ENCODE measurements around the gene CHMP2B.

Gene CHMP2B

DNA sequence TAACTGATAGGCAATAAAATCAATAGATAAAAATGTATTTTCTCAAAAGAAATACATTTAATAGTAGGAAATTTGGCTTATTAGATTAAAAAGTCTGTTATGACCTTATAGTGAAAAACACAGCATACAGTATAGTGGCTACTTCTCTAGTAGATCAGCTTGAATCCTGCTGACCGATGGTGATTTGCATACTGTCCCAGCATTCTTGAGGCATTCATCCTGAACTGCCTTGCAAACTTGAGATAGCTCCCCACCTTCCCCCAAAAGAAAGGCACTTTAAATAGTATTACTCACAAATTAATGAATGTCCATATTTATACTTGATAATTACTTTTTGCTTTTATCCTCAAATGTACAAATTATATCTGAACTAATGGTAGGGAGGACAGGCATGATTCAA, 6.7 kb downstream of the CHMP2B start:
- Histone ChIP-seq H3K79me1 (ENCODE audit: low read depth, low read length) (peaks cover 2% of the 10 kb centered on the region), H3K4ac (ENCODE audit: low read length) (no peak overlapping the region), H3K4me1 (ENCODE audit: control insufficient read depth in 2 of 2, insufficient read depth in 1 of 2, low read depth in 1 of 2, low read length in 2 of 2) (no peaks in the 10 kb centered on the region), H2BK5ac (ENCODE audit: low read length) (no peak overlapping the region), H3K9me3 (replicated peaks in 1 of 2; ENCODE audit: control insufficient read depth in 2 of 2, insufficient read depth in 1 of 2, low read depth in 1 of 2, low read length in 2 of 2) (peaks cover 0 to 2% of the 10 kb centered on the region in 2 donors), H2BK12ac (ENCODE audit: low read length) (no peak overlapping the region), H4K8ac (ENCODE audit: low read depth, low read length) (no peak overlapping the region), H4K91ac (ENCODE audit: low read depth, low read length, poor library complexity) (no peak overlapping the region), H2BK15ac (ENCODE audit: low read length) (no peak overlapping the region), H2AK5ac (ENCODE audit: low read depth, low read length) (no peak overlapping the region), H3K23ac (ENCODE audit: low read depth, low read length, poor library complexity) (no peak overlapping the region), H3K4me2 (ENCODE audit: insufficient read depth, low read length, poor library complexity, severe bottlenecking) (no peak overlapping the region), H3K14ac (ENCODE audit: low read length) (no peak overlapping the region), H3K4me3 (ENCODE audit: low read length in 2 of 2) (no peak overlapping the region), H3K36me3 (replicated peaks in 1 of 2; ENCODE audit: control insufficient read depth in 2 of 2, insufficient read depth in 2 of 2, low read length in 2 of 2) (peaks cover 0 to 5% of the 10 kb centered on the region in 2 donors), H2BK120ac (ENCODE audit: low read depth, low read length) (no peak overlapping the region), H2AFZ (ENCODE audit: low read length) (no peak overlapping the region), H3K9ac (ENCODE audit: low read depth, low read length, poor library complexity) (no peak overlapping the region), H3K18ac (ENCODE audit: low read length) (no peak overlapping the region), H3K27ac (replicated peaks; ENCODE audit: low read length) (no peak overlapping the region), H3K27me3 (ENCODE audit: control insufficient read depth in 3 of 3, insufficient read depth in 3 of 3, low read depth in 1 of 3, low read length in 3 of 3) (no peaks in the 10 kb centered on the region)
- no CpG with 5 or more reads among the region's 1 CpG for WGBS, 2 donors (ENCODE audit: extremely low coverage in 2 of 2, insufficient read length in 2 of 2, insufficient replicate concordance in 1 of 2)
- DNase-seq (ENCODE audit: low spot score): no peak

GRCh38 chr3:87236093-87236492, 9.0 kb downstream of the CHMP2B start:
- no peak overlapping the region for H3K18ac ChIP-seq (ENCODE audit: low read length)
- no peak overlapping the region for H2AFZ ChIP-seq (ENCODE audit: low read length)
- H3K4me1 ChIP-seq (ENCODE audit: control insufficient read depth in 2 of 2, insufficient read depth in 1 of 2, low read depth in 1 of 2, low read length in 2 of 2): no peaks in the 10 kb centered on the region
- H3K79me1 ChIP-seq (ENCODE audit: low read depth, low read length): peaks cover 2% of the 10 kb centered on the region
- no peak overlapping the region for H2AK5ac ChIP-seq (ENCODE audit: low read depth, low read length)
- H3K14ac ChIP-seq (ENCODE audit: low read length): no peak overlapping the region
- H4K8ac ChIP-seq (ENCODE audit: low read depth, low read length): no peak overlapping the region
- no peak overlapping the region for H2BK15ac ChIP-seq (ENCODE audit: low read length)
- no peaks in the 10 kb centered on the region for H3K27me3 ChIP-seq (ENCODE audit: control insufficient read depth in 3 of 3, insufficient read depth in 3 of 3, low read depth in 1 of 3, low read length in 3 of 3)
- H3K23ac ChIP-seq (ENCODE audit: low read depth, low read length, poor library complexity): no peak overlapping the region
- no peak overlapping the region for H3K9ac ChIP-seq (ENCODE audit: low read depth, low read length, poor library complexity)
- H3K4me2 ChIP-seq (ENCODE audit: insufficient read depth, low read length, poor library complexity, severe bottlenecking): no peak overlapping the region
- WGBS, 2 donors (ENCODE audit: extremely low coverage in 2 of 2, insufficient read length in 2 of 2, insufficient replicate concordance in 1 of 2): no CpG with 5 or more reads among the region's 1 CpG
- no peak overlapping the region for H2BK120ac ChIP-seq (ENCODE audit: low read depth, low read length)
- no peak for DNase-seq (ENCODE audit: low spot score)
- no peak overlapping the region for H3K4me3 ChIP-seq (ENCODE audit: low read length in 2 of 2)
- H2BK12ac ChIP-seq (ENCODE audit: low read length): no peak overlapping the region
- H3K4ac ChIP-seq (ENCODE audit: low read length): no peak overlapping the region
- H3K36me3 ChIP-seq (replicated peaks in 1 of 2; ENCODE audit: control insufficient read depth in 2 of 2, insufficient read depth in 2 of 2, low read length in 2 of 2): peaks cover 0 to 5% of the 10 kb centered on the region in 2 donors
- no peak overlapping the region for H3K27ac ChIP-seq (replicated peaks; ENCODE audit: low read length)
- no peak overlapping the region for H4K91ac ChIP-seq (ENCODE audit: low read depth, low read length, poor library complexity)
- H2BK5ac ChIP-seq (ENCODE audit: low read length): no peak overlapping the region
- H3K9me3 ChIP-seq (replicated peaks in 1 of 2; ENCODE audit: control insufficient read depth in 2 of 2, insufficient read depth in 1 of 2, low read depth in 1 of 2, low read length in 2 of 2): peaks cover 0 to 2% of the 10 kb centered on the region in 2 donors

DNA sequence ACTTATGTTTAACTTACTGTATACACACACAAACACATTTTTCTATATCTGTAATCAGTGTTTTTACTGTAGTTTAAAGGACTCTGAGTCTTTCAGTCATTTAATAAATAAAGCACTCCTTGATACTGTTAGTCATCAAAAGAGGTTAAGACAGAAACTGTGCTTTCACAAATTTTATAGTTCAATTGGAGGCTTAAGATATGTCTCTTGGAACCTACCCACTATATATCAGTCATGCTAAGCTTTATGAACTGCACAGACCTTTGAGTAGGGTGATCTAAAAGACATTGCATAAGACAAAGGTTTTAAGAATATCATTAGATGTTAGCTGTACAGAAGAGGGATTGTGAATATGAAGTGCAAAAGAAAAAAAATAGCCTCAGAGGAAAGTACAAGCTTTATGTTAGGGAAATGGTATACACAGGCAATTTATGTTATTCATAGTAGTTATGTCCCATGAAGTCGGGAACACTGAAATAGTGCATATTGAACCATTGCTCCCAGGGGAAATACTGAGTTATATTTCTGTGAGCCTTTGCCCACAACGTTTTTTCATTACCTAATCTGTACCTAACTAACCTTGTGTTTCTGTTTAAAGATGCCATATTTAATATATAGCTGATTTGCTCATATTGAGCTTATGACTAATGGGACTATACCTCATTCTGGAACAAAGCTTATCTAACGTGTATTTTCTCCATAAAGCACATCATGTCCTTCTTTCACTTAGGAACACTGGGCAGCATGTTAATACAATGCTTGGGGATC, 19.7 kb downstream of the CHMP2B start:
- Histone ChIP-seq H4K8ac (ENCODE audit: low read depth, low read length) (no peak overlapping the region), H2BK120ac (ENCODE audit: low read depth, low read length) (no peak overlapping the region), H3K27me3 (ENCODE audit: control insufficient read depth in 3 of 3, insufficient read depth in 3 of 3, low read depth in 1 of 3, low read length in 3 of 3) (no peaks in the 10 kb centered on the region), H2AFZ (ENCODE audit: low read length) (no peak overlapping the region), H3K18ac (ENCODE audit: low read length) (no peak overlapping the region), H3K4me1 (ENCODE audit: control insufficient read depth in 2 of 2, insufficient read depth in 1 of 2, low read depth in 1 of 2, low read length in 2 of 2) (no peaks in the 10 kb centered on the region), H3K4me3 (ENCODE audit: low read length in 2 of 2) (no peak overlapping the region), H3K23ac (ENCODE audit: low read depth, low read length, poor library complexity) (no peak overlapping the region), H3K27ac (replicated peaks; ENCODE audit: low read length) (no peak overlapping the region), H3K4me2 (ENCODE audit: insufficient read depth, low read length, poor library complexity, severe bottlenecking) (no peak overlapping the region), H3K36me3 (replicated peaks in 1 of 2; ENCODE audit: control insufficient read depth in 2 of 2, insufficient read depth in 2 of 2, low read length in 2 of 2) (peaks cover 0 to 30% of the 10 kb centered on the region in 2 donors), H2AK5ac (ENCODE audit: low read depth, low read length) (no peak overlapping the region), H2BK12ac (ENCODE audit: low read length) (no peak overlapping the region), H2BK5ac (ENCODE audit: low read length) (no peak overlapping the region), H3K14ac (ENCODE audit: low read length) (no peak overlapping the region), H3K9ac (ENCODE audit: low read depth, low read length, poor library complexity) (no peak overlapping the region), H2BK15ac (ENCODE audit: low read length) (no peak overlapping the region), H3K4ac (ENCODE audit: low read length) (no peak overlapping the region), H3K79me1 (ENCODE audit: low read depth, low read length) (no peaks in the 10 kb centered on the region), H3K9me3 (replicated peaks in 1 of 2; ENCODE audit: control insufficient read depth in 2 of 2, insufficient read depth in 1 of 2, low read depth in 1 of 2, low read length in 2 of 2) (no peaks in the 10 kb centered on the region), H4K91ac (ENCODE audit: low read depth, low read length, poor library complexity) (no peak overlapping the region)
- no peak for DNase-seq (ENCODE audit: low spot score)
- no CpG with 5 or more reads among the region's 3 CpGs for WGBS, 2 donors (ENCODE audit: extremely low coverage in 2 of 2, insufficient read length in 2 of 2, insufficient replicate concordance in 1 of 2)

- no peak overlapping the region for H3K23ac ChIP-seq (ENCODE audit: low read depth, low read length, poor library complexity)
- no peaks in the 10 kb centered on the region for H3K79me1 ChIP-seq (ENCODE audit: low read depth, low read length)
- no peak overlapping the region for H2BK120ac ChIP-seq (ENCODE audit: low read depth, low read length)
- no peak for DNase-seq (ENCODE audit: low spot score)
- no peak overlapping the region for H4K8ac ChIP-seq (ENCODE audit: low read depth, low read length)
- no peak overlapping the region for H3K9ac ChIP-seq (ENCODE audit: low read depth, low read length, poor library complexity)
- H3K27ac ChIP-seq (replicated peaks; ENCODE audit: low read length): no peak overlapping the region
- H2AK5ac ChIP-seq (ENCODE audit: low read depth, low read length): no peak overlapping the region
- no peaks in the 10 kb centered on the region for H3K27me3 ChIP-seq (ENCODE audit: control insufficient read depth in 3 of 3, insufficient read depth in 3 of 3, low read depth in 1 of 3, low read length in 3 of 3)
- H3K36me3 ChIP-seq (replicated peaks in 1 of 2; ENCODE audit: control insufficient read depth in 2 of 2, insufficient read depth in 2 of 2, low read length in 2 of 2): peaks cover 0 to 30% of the 10 kb centered on the region in 2 donors
- H3K4me2 ChIP-seq (ENCODE audit: insufficient read depth, low read length, poor library complexity, severe bottlenecking): no peak overlapping the region
- H2BK12ac ChIP-seq (ENCODE audit: low read length): no peak overlapping the region
- no peak overlapping the region for H2BK15ac ChIP-seq (ENCODE audit: low read length)
- no peak overlapping the region for H2AFZ ChIP-seq (ENCODE audit: low read length)
- no peak overlapping the region for H3K4ac ChIP-seq (ENCODE audit: low read length)
- H2BK5ac ChIP-seq (ENCODE audit: low read length): no peak overlapping the region
- no CpG with 5 or more reads among the region's 1 CpG for WGBS, 2 donors (ENCODE audit: extremely low coverage in 2 of 2, insufficient read length in 2 of 2, insufficient replicate concordance in 1 of 2)
- H3K14ac ChIP-seq (ENCODE audit: low read length): no peak overlapping the region
- H3K18ac ChIP-seq (ENCODE audit: low read length): no peak overlapping the region
- no peaks in the 10 kb centered on the region for H3K9me3 ChIP-seq (replicated peaks in 1 of 2; ENCODE audit: control insufficient read depth in 2 of 2, insufficient read depth in 1 of 2, low read depth in 1 of 2, low read length in 2 of 2)
- no peak overlapping the region for H3K4me3 ChIP-seq (ENCODE audit: low read length in 2 of 2)
- H4K91ac ChIP-seq (ENCODE audit: low read depth, low read length, poor library complexity): no peak overlapping the region
- no peaks in the 10 kb centered on the region for H3K4me1 ChIP-seq (ENCODE audit: control insufficient read depth in 2 of 2, insufficient read depth in 1 of 2, low read depth in 1 of 2, low read length in 2 of 2)
These were observed 20.3 kb downstream of the CHMP2B start for GRCh38 chr3:87247430-87247773.

Data from neuronal stem cell (in vitro differentiated cells).